ENCODE results near the gene KCNAB1. TPM values are rescaled to one million over a fixed set of nuclear protein-coding genes. Genes with fewer than 3 reads are reported as not detected.

The KCNAB1 gene
- total RNA-seq, 1 donor from 2014 or later = 2.4 TPM

DNA sequence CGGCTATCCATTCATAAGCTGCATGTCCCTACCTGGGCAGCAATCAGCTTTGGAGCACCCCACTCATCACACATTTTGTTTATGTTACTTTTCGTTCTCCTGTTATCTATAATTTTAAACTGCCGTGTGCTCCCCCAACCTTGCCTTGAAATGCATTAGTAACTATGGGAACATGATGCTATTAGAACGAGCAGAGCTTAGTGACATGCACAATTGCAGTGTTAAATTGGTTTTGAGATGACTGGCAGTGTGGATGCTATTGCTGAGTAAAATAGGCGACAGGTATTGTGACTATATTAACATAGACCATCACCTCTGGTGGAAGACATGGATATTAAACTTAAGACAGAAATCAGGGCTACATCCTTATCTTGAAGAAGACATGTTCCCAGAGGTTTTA is 191.6 kb downstream of the KCNAB1 start:
- Histone ChIP-seq H3K27me3 (ENCODE audit: low read depth) (no peaks in the 10 kb centered on the region), H3K9me3 (replicated peaks) (no peaks in the 10 kb centered on the region), H3K4me1 (peaks cover 10% of the 10 kb centered on the region), H3K4me3 (no peak overlapping the region), H3K36me3 (no peaks in the 10 kb centered on the region), H3K27ac (replicated peaks) (no peak overlapping the region)
- intact Hi-C loops (cut with micrococcal nuclease) = no loop called here
- TF ChIP-seq, protein P1, sequence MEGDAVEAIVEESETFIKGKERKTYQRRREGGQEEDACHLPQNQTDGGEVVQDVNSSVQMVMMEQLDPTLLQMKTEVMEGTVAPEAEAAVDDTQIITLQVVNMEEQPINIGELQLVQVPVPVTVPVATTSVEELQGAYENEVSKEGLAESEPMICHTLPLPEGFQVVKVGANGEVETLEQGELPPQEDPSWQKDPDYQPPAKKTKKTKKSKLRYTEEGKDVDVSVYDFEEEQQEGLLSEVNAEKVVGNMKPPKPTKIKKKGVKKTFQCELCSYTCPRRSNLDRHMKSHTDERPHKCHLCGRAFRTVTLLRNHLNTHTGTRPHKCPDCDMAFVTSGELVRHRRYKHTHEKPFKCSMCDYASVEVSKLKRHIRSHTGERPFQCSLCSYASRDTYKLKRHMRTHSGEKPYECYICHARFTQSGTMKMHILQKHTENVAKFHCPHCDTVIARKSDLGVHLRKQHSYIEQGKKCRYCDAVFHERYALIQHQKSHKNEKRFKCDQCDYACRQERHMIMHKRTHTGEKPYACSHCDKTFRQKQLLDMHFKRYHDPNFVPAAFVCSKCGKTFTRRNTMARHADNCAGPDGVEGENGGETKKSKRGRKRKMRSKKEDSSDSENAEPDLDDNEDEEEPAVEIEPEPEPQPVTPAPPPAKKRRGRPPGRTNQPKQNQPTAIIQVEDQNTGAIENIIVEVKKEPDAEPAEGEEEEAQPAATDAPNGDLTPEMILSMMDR (IDR thresholded peaks at IDR 0.05; ENCODE audit: borderline replicate concordance) = no peak
- DNase-seq = no peak

GRCh38 chr3:156316076-156316475 is 195.7 kb downstream of the KCNAB1 start:
- intact Hi-C loops (cut with micrococcal nuclease) = no loop called here
- TF ChIP-seq, protein P1 (IDR thresholded peaks at IDR 0.05; ENCODE audit: borderline replicate concordance) = no peak
- H3K36me3 ChIP-seq = no peaks in the 10 kb centered on the region
- H3K4me3 ChIP-seq = no peak overlapping the region
- no peaks in the 10 kb centered on the region for H3K27me3 ChIP-seq (ENCODE audit: low read depth)
- peaks cover 6% of the 10 kb centered on the region for H3K4me1 ChIP-seq
- DNase-seq = no peak
- no peak overlapping the region for H3K27ac ChIP-seq (replicated peaks)
- no peaks in the 10 kb centered on the region for H3K9me3 ChIP-seq (replicated peaks)

- peaks cover 6% of the 10 kb centered on the region for H3K4me1 ChIP-seq
- TF ChIP-seq, protein P1 (IDR thresholded peaks at IDR 0.05; ENCODE audit: borderline replicate concordance) = no peak
- no peaks in the 10 kb centered on the region for H3K27me3 ChIP-seq (ENCODE audit: low read depth)
- no peaks in the 10 kb centered on the region for H3K36me3 ChIP-seq
- no peaks in the 10 kb centered on the region for H3K9me3 ChIP-seq (replicated peaks)
- no peak overlapping the region for H3K27ac ChIP-seq (replicated peaks)
- no peak for DNase-seq
- no peak overlapping the region for H3K4me3 ChIP-seq
- intact Hi-C loops (cut with micrococcal nuclease) = no loop called here
Observed at GRCh38 chr3:156317462-156318074, 197.2 kb downstream of the KCNAB1 start.

GRCh38 chr3:156321945-156322344 is 201.6 kb downstream of the KCNAB1 start:
- no peak overlapping the region for H3K4me3 ChIP-seq
- H3K9me3 ChIP-seq (replicated peaks) = no peaks in the 10 kb centered on the region
- no peaks in the 10 kb centered on the region for H3K36me3 ChIP-seq
- no peaks in the 10 kb centered on the region for H3K27me3 ChIP-seq (ENCODE audit: low read depth)
- no peak for DNase-seq
- H3K4me1 ChIP-seq = peaks cover 6% of the 10 kb centered on the region
- TF ChIP-seq, protein P1 (IDR thresholded peaks at IDR 0.05; ENCODE audit: borderline replicate concordance) = no peak
- H3K27ac ChIP-seq (replicated peaks) = no peak overlapping the region
- intact Hi-C loops (cut with micrococcal nuclease) = no loop called here

GRCh38 chr3:156323466-156323865 is 203.1 kb downstream of the KCNAB1 start:
- Histone ChIP-seq H3K4me3 (no peak overlapping the region), H3K4me1 (peaks cover 6% of the 10 kb centered on the region), H3K27me3 (ENCODE audit: low read depth) (no peaks in the 10 kb centered on the region), H3K27ac (replicated peaks) (no peak overlapping the region), H3K9me3 (replicated peaks) (no peaks in the 10 kb centered on the region), H3K36me3 (no peaks in the 10 kb centered on the region)
- no peak for DNase-seq
- TF ChIP-seq, protein P1 (IDR thresholded peaks at IDR 0.05; ENCODE audit: borderline replicate concordance) = no peak
- intact Hi-C loops (cut with micrococcal nuclease) = no loop called here
